NCI-H748 (cell line): ENCODE measurements around the gene SULT1A1.
"Not testable (repeated sequence)": the region's sequence is repeated elsewhere in the genome, so short reads cannot be mapped to it uniquely, and the experiment has no call there.

Experiments used
- DNase-seq: peaks from one replicate; lab custom pipeline; 2025; ENCODE audit not compliant: unreplicated experiment; lab: John Stamatoyannopoulos, UW

Gene SULT1A1

GRCh38 chr16:28609631-28610594 lies at the start of gene SULT1A1:
Gene SULT1A1 (minus strand): TSS chr16:28610044. CDS start chr16:28608855, 1,189 bp downstream.
- DNase-seq: peak; percentile 22

DNA sequence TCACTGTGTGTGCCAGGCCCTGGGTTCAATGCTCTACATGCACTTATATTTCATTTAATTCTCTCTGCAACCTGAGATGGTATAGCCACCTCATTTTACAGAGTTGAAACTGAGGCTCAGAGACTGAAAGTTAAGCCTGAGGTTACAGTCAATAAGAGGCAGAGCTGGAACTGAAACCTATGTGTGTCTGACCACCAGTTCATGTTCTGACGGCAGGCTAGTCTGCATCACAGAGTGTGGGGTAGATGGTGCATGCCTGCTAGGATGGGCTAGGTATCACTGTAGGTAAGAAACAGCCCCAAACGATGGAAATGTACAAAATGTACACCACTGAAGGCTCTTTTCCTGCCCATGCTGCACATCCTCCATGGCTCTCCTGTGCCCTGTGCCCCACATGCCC lies 30.1 kb upstream of the SULT1A1 start:
- not testable (repeated sequence) for DNase-seq

DNA sequence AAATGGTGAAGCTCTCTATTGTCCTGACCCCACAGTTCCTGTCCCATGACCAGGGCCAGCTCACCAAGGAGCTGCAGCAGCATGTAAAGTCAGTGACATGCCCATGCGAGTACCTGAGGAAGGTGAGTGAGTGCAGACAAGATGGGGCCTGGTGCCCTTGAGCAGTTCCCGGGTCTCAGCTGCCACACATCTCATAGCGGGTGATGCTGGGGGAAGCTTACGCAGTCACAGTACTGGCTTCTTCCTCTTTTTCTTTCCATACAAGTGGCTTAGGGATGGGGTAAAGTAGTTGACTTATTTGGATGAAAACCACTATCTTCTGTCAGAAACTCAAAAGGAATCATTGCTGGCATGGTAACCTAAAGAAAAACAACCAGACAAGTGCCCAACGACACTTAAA lies 28.5 kb upstream of the SULT1A1 start:
- DNase-seq: not testable (repeated sequence)

DNA sequence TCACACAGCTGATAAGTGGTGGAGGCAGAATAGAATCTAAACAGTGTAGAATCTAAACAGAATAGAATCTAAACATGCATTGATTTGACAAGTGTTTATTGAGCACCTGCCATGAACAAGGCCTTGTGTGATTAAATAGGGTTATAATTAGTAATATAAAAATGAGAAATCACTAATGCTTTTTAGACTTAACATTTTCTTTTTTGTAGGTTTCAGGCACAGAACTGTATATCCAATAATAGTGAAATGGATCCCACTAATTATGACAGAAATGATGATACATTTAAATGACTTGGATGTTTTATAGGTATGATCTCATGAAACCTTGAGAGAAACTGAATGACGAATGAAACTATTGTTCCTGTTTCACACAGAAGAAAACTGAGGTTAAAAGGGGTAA lies 27.9 kb upstream of the SULT1A1 start, which contains the start of gene NPIPB8:
Gene NPIPB8 (plus strand): TSS at position 301 of the 400 bp plus-strand sequence. CDS start 296 bp downstream, outside the sequence.
- DNase-seq: not testable (repeated sequence)

DNA sequence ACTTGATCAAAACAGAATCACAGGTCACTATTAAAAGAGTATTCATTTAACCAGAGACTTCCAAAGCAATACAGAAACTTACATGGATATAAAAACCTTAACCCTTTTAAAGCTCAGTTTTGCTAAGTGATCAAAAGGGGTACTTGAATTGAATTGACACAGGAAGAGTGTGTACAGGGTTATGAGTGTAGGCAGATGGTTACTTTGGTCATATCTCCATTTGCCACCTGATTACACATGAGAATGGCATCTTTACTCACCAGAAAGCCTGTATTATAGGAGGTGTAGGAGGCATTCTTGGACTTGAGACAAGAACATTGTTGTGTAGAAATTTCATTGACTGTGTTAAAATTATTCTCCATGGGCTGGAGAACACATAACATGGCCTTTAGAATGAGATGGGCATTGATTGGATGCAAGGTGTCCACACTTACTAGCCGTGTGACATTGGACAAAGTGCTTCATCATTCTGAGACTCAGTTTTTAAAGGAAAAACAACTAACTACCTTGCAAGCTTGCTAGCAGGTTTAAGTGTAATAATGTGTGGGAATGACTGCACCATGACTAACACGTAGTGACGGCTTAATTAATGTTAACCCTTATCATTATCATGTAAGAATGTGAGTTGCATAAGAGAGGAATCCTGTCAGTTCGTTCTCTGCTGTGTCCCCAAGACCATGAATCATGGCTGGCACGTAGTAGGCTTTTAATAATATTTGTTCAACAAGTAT lies 26.4 kb upstream of the SULT1A1 start:
- not testable (repeated sequence) for DNase-seq

DNA sequence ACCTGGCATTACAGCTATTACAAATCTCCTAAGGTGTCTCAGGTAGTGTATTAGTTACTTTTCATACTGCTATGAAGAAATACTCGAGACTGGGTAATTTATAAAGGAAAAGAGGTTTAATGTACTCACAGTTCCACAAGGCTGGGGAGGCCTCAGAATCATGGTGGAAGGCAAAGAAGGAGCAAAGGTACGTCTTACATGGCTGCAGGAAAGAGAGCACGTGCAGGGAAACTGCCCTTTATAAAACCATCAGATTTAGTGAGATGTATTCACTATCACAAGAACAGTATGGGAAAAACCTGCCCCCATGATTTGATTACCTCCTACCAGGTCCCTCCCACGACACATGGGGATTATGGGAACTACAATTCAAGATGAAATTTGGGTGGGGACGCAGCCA lies 21.1 kb upstream of the SULT1A1 start:
- not testable (repeated sequence) for DNase-seq

GRCh38 chr16:28623172-28623711 lies 13.4 kb upstream of the SULT1A1 start:
- DNase-seq: peak; percentile 85

GRCh38 chr16:28622532-28623171 lies 12.8 kb upstream of the SULT1A1 start:
- DNase-seq: not testable (repeated sequence)

DNA sequence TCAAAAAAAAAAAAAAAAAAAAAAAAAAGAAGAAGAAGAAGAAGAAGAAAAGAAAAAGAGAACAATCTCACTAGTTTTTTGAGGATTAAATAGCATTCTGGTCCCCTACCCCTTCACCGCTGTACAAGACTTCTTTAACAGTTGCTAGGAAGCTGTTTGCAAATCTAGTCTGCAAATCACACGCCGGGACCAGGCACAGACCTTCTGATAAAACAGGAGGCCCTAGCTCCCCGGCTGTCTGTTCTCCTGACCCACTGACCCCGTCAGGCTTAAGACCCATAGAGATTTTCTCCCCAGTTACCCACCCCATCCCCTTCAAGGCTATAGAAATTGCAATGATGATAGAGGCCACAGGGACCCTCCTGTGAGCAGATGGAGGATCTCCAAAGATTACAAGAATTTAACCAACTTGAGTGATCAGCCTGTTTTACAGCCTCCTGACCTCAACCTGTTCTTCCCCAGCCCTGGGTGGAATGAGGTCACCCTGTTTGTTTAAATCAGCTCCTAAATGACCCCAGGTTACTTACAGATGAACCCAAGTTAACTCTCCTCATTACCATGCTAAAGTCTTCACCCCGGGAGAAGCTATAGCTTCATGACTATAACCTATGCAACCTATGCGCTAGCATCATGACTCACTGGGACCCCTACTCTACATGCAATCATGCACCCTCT lies 11.8 kb upstream of the SULT1A1 start:
- no peak for DNase-seq

- not testable (repeated sequence) for DNase-seq
Observed at GRCh38 chr16:28620316-28620715, 10.5 kb upstream of the SULT1A1 start.

DNA sequence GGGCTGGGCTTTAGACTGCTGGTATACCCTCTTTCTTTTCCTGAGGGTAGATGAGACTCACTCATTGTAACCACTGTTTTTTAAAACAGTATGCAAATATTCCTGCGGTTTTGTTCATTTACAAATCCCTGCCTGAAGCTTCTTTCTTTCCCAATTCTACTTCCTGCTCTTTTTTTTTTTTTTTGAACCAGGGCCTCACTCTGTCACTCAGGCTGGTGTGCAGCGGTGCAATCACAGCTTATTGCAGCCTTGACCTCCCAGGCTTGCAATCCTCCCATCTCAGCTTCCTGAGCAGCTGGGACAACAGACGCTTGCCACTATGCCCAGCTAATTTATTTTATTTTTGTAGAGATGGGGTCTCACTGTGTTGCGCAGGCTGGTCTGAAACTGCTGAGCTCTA lies 8.0 kb upstream of the SULT1A1 start:
- no peak for DNase-seq

GRCh38 chr16:28616636-28617035 lies 6.8 kb upstream of the SULT1A1 start:
- no peak for DNase-seq

DNA sequence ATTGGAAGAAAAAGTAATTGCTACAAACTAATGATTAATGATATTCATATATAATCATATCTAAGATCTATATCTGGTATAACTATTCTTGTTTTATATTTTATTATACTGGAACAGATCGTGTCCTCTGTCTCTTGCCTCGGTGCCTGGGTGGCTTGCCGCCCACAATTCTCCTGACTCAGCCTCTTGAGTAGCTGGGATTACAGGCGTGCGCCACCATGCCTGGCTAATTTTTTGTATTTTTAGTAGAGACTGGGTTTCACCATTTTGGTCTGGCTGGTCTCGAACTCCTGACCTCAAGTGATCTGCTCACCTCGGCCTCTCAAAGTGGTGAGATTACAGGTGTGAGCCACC lies 6.4 kb upstream of the SULT1A1 start:
- not testable (repeated sequence) for DNase-seq

- DNase-seq: peak; percentile 33
Observed at GRCh38 chr16:28615486-28616223, 5.8 kb upstream of the SULT1A1 start.

GRCh38 chr16:28614561-28614960 lies 4.7 kb upstream of the SULT1A1 start:
- DNase-seq: not testable (repeated sequence)

DNA sequence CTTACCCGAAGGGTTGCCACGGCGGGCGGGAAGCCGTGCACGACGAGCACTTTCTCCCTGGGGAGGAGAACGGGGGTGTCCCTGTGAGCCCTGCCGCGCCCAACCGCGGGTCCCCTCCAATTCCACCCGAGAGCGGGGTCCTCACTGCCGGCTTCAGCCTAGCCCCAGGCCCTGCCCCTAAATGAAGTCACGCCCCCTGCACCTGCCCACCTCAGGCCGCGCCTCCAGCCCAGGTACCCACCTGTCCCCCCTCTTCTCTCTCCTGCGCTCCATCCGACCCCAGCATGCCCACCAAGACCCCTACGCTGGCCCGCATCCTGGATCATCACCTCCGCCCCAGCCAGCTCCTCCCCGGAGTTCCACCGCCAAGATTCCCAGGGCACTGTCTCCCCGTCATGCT lies 4.1 kb upstream of the SULT1A1 start:
- DNase-seq: not testable (repeated sequence)

DNA sequence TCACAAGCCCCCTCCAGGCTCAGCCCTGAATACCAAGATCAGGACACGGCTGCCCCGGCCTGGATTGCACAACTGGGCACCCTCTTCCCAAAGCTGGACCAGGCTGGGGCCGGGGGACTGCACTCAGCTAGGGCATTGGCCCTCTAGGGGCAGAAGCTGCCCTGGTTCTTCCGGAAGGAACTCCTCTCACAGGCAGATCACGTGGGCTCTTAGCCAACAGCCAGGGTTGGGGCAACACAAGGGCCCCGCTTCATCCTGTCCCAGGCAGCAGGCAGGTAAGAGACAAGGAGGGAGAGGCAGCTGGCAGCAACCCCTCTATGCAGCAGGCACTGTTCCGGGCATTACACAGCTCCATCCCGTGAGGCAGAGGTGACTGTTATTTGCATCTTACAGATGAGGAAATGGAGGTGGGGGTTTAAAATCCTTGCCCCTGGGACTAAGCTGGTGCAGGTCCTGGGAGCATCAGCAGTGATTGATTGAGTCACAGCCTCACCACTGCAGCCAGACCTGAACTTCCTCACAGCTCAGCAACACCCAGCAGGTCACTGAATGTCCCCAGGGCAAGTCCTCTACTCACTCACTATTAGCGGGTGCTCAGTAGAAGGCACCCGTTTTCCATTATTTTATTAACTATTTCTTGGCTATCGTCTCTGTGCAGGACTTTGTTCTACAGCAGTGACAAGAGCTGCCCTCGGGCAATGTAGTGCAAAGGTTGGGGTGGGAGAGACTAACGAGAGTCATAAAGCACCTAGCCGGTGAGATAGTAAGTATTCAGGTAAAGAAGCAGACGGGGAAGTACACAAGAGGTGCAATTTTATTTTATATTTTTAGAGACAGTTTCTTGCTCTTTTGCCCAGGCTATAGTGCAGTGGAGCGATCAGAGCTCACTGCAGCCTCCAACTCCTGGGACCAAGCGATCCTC lies 2.8 kb upstream of the SULT1A1 start:
- DNase-seq: not testable (repeated sequence)

- DNase-seq: no peak
Observed at GRCh38 chr16:28610595-28611191, 849 bp upstream of the SULT1A1 start.
